ENCODE data around the gene SNTG2. TPM values are rescaled to one million over a fixed set of nuclear protein-coding genes. Genes with fewer than 3 reads are reported as not detected.

SNTG2 gene
- total and polyA plus RNA-seq, 12 donors = 0.39 to 2.8 (median 1.0) TPM; not detected in 1

DNA sequence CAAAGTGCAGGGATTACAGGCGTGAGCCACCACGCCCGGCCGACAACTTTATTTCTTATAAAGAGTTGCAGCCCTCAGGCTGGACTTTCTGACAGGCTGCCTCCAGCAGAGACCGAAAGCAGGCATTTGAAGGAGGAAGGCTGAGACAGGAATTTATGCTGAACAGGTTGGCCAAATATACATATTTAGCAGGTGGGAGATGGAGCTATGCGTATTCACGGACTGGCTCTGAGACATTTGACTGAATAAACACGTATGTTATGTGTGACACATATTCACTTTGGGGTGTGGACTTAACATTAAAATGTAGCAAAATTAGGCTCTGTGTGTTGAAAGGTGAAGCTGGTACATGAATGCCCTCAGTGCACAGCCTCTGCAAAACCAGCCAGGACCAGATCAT is 65.9 kb downstream of the SNTG2 start:
- no peak overlapping the region for H3K27ac ChIP-seq
- TF ChIP-seq, protein P1, sequence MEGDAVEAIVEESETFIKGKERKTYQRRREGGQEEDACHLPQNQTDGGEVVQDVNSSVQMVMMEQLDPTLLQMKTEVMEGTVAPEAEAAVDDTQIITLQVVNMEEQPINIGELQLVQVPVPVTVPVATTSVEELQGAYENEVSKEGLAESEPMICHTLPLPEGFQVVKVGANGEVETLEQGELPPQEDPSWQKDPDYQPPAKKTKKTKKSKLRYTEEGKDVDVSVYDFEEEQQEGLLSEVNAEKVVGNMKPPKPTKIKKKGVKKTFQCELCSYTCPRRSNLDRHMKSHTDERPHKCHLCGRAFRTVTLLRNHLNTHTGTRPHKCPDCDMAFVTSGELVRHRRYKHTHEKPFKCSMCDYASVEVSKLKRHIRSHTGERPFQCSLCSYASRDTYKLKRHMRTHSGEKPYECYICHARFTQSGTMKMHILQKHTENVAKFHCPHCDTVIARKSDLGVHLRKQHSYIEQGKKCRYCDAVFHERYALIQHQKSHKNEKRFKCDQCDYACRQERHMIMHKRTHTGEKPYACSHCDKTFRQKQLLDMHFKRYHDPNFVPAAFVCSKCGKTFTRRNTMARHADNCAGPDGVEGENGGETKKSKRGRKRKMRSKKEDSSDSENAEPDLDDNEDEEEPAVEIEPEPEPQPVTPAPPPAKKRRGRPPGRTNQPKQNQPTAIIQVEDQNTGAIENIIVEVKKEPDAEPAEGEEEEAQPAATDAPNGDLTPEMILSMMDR (IDR thresholded peaks at IDR 0.05) = no peak
- intact Hi-C loops (cut with DNase I) = no loop called here
- H3K27me3 ChIP-seq = peaks cover 0 to 11% (median 3%) of the 10 kb centered on the region in 7 donors
- no peaks in the 10 kb centered on the region for H3K36me3 ChIP-seq
- WGBS, 2 donors = 82 to 86% methylated on average over 8 of the region's 8 CpGs
- H3K4me3 ChIP-seq = no peak overlapping the region
- no peaks in the 10 kb centered on the region for H3K9me3 ChIP-seq
- H3K4me1 ChIP-seq = no peaks in the 10 kb centered on the region
- DNase-seq (no peak), ATAC-seq (no peak)

DNA sequence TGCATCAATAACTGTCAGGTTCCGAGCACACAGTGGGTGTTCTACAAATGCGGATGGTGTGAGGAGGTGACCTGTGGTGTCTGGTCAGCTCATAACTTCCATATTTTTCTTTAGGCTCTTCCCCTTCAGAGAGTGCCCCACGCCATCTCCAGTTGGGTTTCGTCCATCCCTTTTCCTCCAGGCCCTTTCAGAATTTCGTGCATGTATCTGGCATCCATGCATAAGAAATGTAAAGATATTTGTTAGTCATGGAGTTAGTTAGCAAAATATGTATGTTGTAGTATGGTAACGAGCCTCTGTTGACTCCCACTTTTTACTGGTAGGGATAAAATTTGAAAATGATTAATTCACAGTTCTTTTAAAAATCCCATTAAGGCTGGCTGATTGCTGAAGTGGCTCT is 67.2 kb downstream of the SNTG2 start:
- DNase-seq = no peak
- no peaks in the 10 kb centered on the region for H3K9me3 ChIP-seq
- H3K4me1 ChIP-seq = no peaks in the 10 kb centered on the region
- peaks cover 0 to 7% (median 0%) of the 10 kb centered on the region in 7 donors for H3K27me3 ChIP-seq
- H3K36me3 ChIP-seq = no peaks in the 10 kb centered on the region
- WGBS, 2 donors = 80 to 84% methylated on average over 6 of the region's 6 CpGs
- ATAC-seq = no peak
- TF ChIP-seq, protein P1 (IDR thresholded peaks at IDR 0.05) = no peak
- intact Hi-C loops (cut with DNase I) = no loop called here
- H3K4me3 ChIP-seq = no peak overlapping the region
- H3K27ac ChIP-seq = no peak overlapping the region

DNA sequence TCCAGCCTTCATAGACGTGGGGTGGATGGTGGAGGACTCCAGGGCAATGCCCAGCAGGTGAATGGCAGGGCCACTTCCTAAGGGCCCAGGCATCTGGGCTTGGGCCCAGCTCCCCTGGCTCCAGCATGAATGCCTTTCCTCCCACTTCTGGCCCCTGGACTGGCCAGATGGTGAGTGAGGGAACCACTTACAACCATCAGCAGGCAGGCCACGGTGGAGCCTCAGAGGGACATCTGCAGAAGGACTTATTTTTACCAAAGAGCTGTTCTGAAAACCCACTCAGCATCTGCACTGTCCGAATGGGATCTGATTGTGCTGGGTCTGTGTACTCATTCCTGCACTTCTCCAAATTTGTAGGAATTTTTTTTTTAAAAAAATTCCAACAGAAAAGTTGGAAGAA is 69.6 kb downstream of the SNTG2 start:
- no peaks in the 10 kb centered on the region for H3K4me1 ChIP-seq
- no peak overlapping the region for H3K4me3 ChIP-seq
- H3K9me3 ChIP-seq = no peaks in the 10 kb centered on the region
- intact Hi-C loops (cut with DNase I) = no loop called here
- no peaks in the 10 kb centered on the region for H3K36me3 ChIP-seq
- no peak for ATAC-seq
- DNase-seq = no peak
- H3K27me3 ChIP-seq = peaks cover 0 to 7% (median 0%) of the 10 kb centered on the region in 7 donors
- TF ChIP-seq, protein P1 (IDR thresholded peaks at IDR 0.05) = no peak
- WGBS, 2 donors = 33 to 49% methylated on average over 3 of the region's 3 CpGs
- no peak overlapping the region for H3K27ac ChIP-seq

DNA sequence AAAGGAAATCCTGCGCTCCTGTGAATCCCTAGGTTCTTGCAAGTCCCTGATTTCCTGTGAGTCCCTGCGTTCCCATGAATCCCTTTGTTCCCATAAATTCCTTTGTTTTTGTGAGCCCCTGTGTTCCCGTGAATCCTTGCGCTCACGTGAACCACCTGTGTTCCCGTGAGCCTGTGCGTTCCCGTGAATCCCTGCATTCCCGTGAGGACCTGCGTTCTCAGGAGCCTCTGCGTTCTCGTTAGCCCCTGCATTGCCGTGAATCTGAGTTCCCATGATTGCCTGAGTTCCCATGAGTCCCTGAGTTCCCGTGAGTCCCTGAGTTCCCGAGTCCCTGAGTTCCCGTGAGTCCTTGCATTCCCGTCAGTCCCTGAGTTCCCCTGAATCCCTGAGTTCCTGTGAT is 71.5 kb downstream of the SNTG2 start:
- Histone ChIP-seq H3K36me3 (no peaks in the 10 kb centered on the region), H3K27ac (no peak overlapping the region), H3K4me3 (no peak overlapping the region), H3K27me3 (peaks cover 0 to 7% (median 0%) of the 10 kb centered on the region in 7 donors), H3K4me1 (no peaks in the 10 kb centered on the region), H3K9me3 (no peaks in the 10 kb centered on the region)
- no peak for ATAC-seq
- intact Hi-C loops (cut with DNase I) = no loop called here
- TF ChIP-seq, protein P1 (IDR thresholded peaks at IDR 0.05) = no peak
- no peak for DNase-seq
- WGBS, 2 donors = 86 to 88% methylated on average over 17 of the region's 17 CpGs
